ENCODE results near the gene SIGLEC6.

Gene SIGLEC6

GRCh38 chr19:51472607-51473006, 58.9 kb downstream of the SIGLEC6 start:
- DNase-seq = no peak

- no peak for DNase-seq
Measured at GRCh38 chr19:51471527-51471926, 59.9 kb downstream of the SIGLEC6 start.

- DNase-seq = no peak
Measured at GRCh38 chr19:51470966-51471365, 60.5 kb downstream of the SIGLEC6 start.

GRCh38 chr19:51469629-51470028, 61.8 kb downstream of the SIGLEC6 start:
- DNase-seq = no peak

- DNase-seq = no peak
Measured at GRCh38 chr19:51469162-51469561, 62.3 kb downstream of the SIGLEC6 start.

GRCh38 chr19:51468545-51468920, 62.9 kb downstream of the SIGLEC6 start:
- DNase-seq = no peak

GRCh38 chr19:51467864-51468544, 63.5 kb downstream of the SIGLEC6 start:
- DNase-seq = no peak
